WI38 (cell line): ENCODE measurements around the gene UVSSA.
A peak's percentile ranks its signal among the peaks of the same experiment; 100 is the strongest.

Experiments
- H3K4me3 ChIP-seq: 2 replicates; pipeline ENCODE4 v1.5.1; 2011; ENCODE audit warnings: low read depth, mild to moderate bottlenecking, control low read depth, low read length
- TF ChIP-seq, protein P1 (sequence below): IDR thresholded peaks from 2 replicates; pipeline ENCODE4 v1.5.1; 2012; ENCODE audit warnings: low read depth, mild to moderate bottlenecking, control low read depth, low read length

Gene UVSSA

DNA sequence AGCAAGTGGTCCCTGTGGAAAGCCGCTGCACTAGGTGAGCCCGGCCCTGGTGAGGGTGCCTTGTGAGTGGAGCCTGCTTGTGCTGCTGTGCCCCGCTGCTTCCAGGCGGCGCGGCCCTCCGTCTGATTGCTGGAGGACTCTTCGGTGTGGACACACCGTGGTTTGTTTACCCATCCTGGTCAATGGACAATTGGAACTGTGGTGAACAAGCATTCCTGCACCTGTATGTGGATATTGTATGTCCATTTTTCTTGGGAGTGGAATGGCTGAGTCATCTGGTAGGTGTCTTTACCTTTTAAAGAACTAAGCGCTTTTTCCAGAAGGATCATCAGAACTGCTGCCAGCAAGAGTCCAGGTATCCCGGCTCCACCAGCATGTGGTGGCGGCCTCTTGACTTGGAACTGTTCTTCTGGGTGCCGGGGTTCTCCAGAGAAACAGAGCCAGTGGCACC is 41.7 kb upstream of the UVSSA start:
- TF ChIP-seq, protein P1, sequence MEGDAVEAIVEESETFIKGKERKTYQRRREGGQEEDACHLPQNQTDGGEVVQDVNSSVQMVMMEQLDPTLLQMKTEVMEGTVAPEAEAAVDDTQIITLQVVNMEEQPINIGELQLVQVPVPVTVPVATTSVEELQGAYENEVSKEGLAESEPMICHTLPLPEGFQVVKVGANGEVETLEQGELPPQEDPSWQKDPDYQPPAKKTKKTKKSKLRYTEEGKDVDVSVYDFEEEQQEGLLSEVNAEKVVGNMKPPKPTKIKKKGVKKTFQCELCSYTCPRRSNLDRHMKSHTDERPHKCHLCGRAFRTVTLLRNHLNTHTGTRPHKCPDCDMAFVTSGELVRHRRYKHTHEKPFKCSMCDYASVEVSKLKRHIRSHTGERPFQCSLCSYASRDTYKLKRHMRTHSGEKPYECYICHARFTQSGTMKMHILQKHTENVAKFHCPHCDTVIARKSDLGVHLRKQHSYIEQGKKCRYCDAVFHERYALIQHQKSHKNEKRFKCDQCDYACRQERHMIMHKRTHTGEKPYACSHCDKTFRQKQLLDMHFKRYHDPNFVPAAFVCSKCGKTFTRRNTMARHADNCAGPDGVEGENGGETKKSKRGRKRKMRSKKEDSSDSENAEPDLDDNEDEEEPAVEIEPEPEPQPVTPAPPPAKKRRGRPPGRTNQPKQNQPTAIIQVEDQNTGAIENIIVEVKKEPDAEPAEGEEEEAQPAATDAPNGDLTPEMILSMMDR = no peak

DNA sequence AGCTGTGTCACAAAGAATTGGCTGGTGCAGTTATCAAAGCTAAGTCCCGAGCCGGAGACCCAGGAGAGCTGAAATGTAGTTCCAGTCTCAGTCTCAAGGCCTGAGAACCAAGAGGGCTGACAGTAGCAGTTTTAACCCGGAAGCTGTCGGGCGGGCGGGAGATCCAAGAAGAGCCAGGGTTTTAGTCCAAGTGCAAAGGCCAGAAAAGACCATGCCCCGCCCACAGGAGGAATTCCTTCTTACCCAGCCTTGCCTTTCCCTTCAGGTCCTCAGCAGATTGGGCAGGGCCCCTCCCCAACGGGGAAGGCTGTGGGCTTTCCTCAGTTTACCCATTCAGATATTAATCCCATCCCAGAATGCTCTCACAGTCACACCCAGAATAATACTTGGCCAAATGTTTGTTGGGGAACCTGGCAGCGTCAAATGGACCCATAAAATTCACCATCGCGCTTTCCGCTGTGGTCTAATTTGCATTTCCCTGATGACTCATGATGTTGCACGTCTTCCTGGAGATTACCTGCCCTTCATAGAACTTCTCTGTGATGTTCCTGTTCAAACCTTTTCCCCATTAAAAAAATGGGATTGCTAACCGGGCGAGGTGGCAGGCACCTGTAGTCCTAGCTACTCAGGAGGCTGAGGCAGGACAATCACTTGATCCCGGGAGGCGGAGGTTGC is 41.1 kb upstream of the UVSSA start:
- no peak overlapping the region for H3K4me3 ChIP-seq
- TF ChIP-seq, protein P1 = no peak

More for the DNA sequence above, 41.7 kb upstream of the UVSSA start:
- no peak overlapping the region for H3K4me3 ChIP-seq

DNA sequence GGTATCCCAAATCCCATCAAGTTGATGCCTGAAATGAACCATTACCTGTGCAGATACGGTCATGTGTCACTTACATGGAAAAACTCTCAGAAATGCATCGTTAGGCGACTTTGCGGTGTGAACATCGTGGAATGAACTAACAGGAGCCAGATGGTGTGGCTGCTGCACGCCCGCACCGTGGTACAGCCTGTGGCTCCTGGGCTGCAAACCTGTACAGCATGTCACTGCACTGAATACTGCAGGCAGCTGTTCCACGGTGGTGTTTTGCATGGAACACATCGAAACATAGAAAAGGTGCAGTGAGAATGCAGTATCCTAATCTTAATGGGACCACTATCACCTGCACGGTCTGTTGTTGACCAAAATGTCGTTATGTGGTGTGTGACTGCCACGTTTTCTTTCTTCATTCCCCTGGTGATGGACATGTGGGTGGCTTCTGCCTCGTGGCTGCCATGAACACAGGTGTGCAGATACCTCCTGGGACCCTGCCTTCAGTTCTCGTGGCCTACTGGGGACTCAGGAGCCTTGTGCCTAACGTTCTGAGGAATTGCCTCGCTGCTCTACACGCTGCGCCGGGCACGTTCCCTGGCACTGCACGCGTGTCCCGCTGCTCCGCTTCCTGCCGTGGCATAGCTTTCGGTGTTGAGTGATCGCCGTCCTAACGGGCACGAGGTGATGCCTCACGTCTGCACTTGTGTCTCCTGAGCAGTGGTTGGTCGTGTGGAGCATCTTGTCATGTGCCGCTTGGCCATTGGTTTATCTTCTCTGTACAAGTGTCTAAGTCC is 38.9 kb upstream of the UVSSA start:
- H3K4me3 ChIP-seq = no peak overlapping the region
- TF ChIP-seq, protein P1 = no peak

DNA sequence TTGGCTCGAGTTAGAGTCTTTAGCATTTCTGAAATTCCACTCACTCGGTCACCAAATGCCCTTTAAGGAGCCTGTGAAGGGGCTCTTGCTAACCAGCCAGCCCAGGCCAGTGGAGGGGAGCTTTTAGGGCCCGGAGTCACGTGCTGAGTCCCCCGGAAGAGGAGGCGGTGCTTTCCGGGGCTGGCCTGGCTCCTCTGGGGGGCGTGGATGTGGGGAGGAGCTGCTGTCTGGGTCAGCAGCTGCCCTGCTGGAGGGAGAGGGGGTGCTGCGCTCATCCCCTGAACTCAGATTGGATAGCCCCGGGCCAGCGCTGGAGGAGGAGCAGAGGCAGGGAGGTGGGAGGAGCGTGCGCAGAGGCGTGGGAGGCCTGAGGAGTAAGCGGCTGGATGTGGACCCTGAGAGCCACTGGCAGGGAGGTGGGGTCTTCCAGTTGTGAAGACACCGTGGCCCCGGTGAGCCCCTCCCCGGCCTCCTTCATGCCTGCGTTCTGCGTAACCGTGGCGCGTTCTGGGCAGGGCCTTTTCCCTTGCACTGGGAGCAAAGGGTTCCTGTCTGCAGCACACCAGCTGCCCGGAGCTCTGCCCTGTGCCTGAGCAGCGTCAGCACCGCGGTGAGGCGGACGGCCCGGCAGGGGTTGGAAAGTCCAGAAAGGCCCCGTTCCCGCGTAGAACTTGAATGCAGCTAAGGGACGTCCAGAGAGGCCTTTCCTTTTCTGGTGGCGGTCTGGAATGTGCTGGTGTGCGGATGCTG is 37.6 kb upstream of the UVSSA start:
- TF ChIP-seq, protein P1 = no peak
- H3K4me3 ChIP-seq = peak overlapping the region; percentile 49

DNA sequence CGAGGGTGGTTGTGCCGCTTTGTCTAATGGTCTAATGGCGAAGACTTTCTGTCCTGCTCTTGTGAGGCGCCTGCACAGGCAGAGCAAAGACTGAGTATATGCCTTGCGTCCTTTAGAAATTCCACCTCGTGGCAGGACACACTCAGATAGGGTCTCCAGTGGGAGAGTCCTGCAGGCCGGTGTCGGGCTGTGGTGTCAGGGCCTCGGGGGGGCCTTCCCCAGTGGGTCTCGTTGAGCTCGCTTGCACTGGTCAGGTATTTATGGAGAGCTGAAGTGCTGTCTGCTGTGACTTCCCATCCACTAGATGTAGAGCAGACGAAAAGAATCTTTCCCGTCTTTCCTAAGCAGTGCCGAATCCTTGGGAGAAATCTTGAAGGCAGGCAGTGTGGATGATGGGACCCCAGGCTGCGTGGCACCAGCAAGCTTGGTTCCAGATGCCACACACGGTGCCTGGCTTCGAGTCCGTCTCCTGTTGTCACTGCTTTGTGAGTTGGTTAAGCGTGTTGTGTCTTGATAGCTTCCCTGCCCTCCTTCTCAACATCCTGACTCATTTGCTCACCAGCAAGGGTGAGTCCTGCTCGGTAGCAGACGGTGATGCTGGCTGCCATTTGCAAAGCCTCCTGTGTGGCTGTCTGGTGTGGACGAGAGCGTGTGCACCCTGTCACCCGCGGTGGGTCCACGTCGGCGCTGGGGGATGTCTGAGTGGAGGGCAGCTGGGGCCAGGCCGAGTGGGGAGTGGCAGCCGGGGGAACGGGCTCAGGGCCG is 36.8 kb upstream of the UVSSA start:
- TF ChIP-seq, protein P1 = no peak
- peak overlapping the region; percentile 49 for H3K4me3 ChIP-seq

DNA sequence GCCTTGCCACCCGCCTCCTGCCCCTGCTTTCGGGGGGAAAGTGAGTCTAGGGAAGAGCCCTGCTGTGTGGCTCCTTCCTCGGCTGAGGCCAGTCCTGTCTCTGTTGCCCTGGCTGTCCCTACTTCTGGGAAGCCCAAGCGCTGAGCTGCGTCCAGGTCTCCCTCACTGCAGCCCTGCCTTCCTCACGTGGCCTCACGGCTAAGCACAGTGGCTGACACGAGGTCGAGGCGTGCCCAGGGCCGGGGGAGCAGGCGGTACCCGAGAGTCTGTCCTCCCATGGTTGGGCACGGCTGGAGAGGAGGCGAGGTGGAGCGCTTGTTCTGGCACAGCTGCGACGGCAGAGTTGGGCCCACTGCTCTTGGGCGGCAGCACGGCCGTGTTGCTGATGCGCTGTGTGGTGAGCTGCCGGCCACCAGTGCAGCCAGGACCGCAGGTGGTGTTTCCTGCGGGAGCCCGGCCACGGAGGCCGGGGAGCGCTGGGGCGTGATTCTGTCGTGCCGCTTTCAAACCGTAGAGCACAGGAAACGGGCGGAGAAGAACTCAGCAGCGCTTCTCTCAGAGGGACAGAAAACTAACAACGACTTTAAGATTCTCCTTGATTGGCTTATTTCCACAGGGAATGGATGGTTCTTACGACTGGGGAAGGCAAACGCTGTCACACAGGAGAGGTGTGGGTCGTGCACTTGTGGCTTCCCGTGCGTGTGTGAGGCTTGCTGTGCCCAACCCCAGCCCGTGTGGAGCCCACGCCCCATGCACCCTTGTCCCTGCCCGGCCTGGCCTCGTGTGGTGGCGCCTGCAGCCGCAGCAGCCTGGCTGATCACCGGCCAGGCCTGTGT is 36.0 kb upstream of the UVSSA start:
- H3K4me3 ChIP-seq = no peak overlapping the region
- TF ChIP-seq, protein P1 = no peak
